ENCODE results near the gene UVRAG.

Gene UVRAG

GRCh38 chr11:75986966-75987365, 172.0 kb downstream of the UVRAG start:
- no peak overlapping the region for H2BK5ac ChIP-seq (ENCODE audit: low read depth, low read length, poor library complexity, severe bottlenecking)
- no peak overlapping the region for H4K91ac ChIP-seq (ENCODE audit: low read length)
- H3K4me2 ChIP-seq (ENCODE audit: low read length, poor library complexity, severe bottlenecking), result no peak overlapping the region
- no peaks in the 10 kb centered on the region for H3K9me3 ChIP-seq (ENCODE audit: control insufficient read depth, low read length)
- H3K27me3 ChIP-seq (ENCODE audit: control insufficient read depth in 1 of 2, insufficient read depth in 1 of 2, low read length in 2 of 2), result no peaks in the 10 kb centered on the region
- H3K27ac ChIP-seq (ENCODE audit: low read length, poor library complexity, severe bottlenecking), result no peak overlapping the region
- H3K18ac ChIP-seq (ENCODE audit: low read depth in 1 of 2, low read length in 2 of 2), result no peak overlapping the region
- H2BK15ac ChIP-seq (ENCODE audit: low read depth, poor library complexity, severe bottlenecking), result no peak overlapping the region
- no peak overlapping the region for H3K14ac ChIP-seq (ENCODE audit: low read length in 2 of 2)
- WGBS, result no CpG with 5 or more reads among the region's 2 CpGs
- peaks cover 15% of the 10 kb centered on the region for H3K79me1 ChIP-seq (replicated peaks; ENCODE audit: low read length, poor library complexity, severe bottlenecking)
- H3K4ac ChIP-seq (ENCODE audit: low read depth in 1 of 2, low read length in 2 of 2), result no peak overlapping the region
- H3K4me1 ChIP-seq (ENCODE audit: control insufficient read depth, insufficient read depth, low read depth, low read length), result peaks cover 1% of the 10 kb centered on the region
- peaks cover 0 to 31% of the 10 kb centered on the region in 2 experiments for H3K36me3 ChIP-seq (ENCODE audit: control insufficient read depth in 1 of 2, insufficient read depth in 2 of 2, low read depth in 1 of 2, low read length in 2 of 2)
- no peak overlapping the region for H3K9ac ChIP-seq (ENCODE audit: low read length)
- H3K4me3 ChIP-seq (ENCODE audit: insufficient read depth in 1 of 2, low read depth in 1 of 2, low read length in 2 of 2), result no peak overlapping the region
- H3K23ac ChIP-seq (ENCODE audit: low read length in 2 of 2), result no peak overlapping the region
- DNase-seq, result no peak
- H4K8ac ChIP-seq (ENCODE audit: low read length), result no peak overlapping the region
- no peak overlapping the region for H2AK5ac ChIP-seq (ENCODE audit: low read length, severe bottlenecking)
- no peak overlapping the region for H2BK12ac ChIP-seq (ENCODE audit: low read length in 2 of 2)
- H2AFZ ChIP-seq (ENCODE audit: low read depth, low read length), result no peak overlapping the region
- H2BK120ac ChIP-seq (ENCODE audit: low read depth, low read length), result no peak overlapping the region

GRCh38 chr11:75993126-75993525, 178.1 kb downstream of the UVRAG start:
- Histone ChIP-seq H2BK5ac (ENCODE audit: low read depth, low read length, poor library complexity, severe bottlenecking) (no peak overlapping the region), H2AFZ (ENCODE audit: low read depth, low read length) (no peak overlapping the region), H3K23ac (ENCODE audit: low read length in 2 of 2) (no peak overlapping the region), H4K8ac (ENCODE audit: low read length) (no peak overlapping the region), H3K4ac (ENCODE audit: low read depth in 1 of 2, low read length in 2 of 2) (no peak overlapping the region), H3K9ac (ENCODE audit: low read length) (no peak overlapping the region), H3K18ac (ENCODE audit: low read depth in 1 of 2, low read length in 2 of 2) (no peak overlapping the region), H3K79me1 (replicated peaks; ENCODE audit: low read length, poor library complexity, severe bottlenecking) (peaks cover 10% of the 10 kb centered on the region), H4K91ac (ENCODE audit: low read length) (no peak overlapping the region), H2AK5ac (ENCODE audit: low read length, severe bottlenecking) (no peak overlapping the region), H2BK120ac (ENCODE audit: low read depth, low read length) (no peak overlapping the region), H3K27me3 (ENCODE audit: control insufficient read depth in 1 of 2, insufficient read depth in 1 of 2, low read length in 2 of 2) (no peaks in the 10 kb centered on the region), H3K27ac (ENCODE audit: low read length, poor library complexity, severe bottlenecking) (no peak overlapping the region), H3K14ac (ENCODE audit: low read length in 2 of 2) (no peak overlapping the region), H2BK15ac (ENCODE audit: low read depth, poor library complexity, severe bottlenecking) (no peak overlapping the region), H2BK12ac (ENCODE audit: low read length in 2 of 2) (no peak overlapping the region), H3K9me3 (ENCODE audit: control insufficient read depth, low read length) (no peaks in the 10 kb centered on the region), H3K36me3 (ENCODE audit: control insufficient read depth in 1 of 2, insufficient read depth in 2 of 2, low read depth in 1 of 2, low read length in 2 of 2) (peaks cover 0 to 12% of the 10 kb centered on the region in 2 experiments), H3K4me3 (ENCODE audit: insufficient read depth in 1 of 2, low read depth in 1 of 2, low read length in 2 of 2) (no peak overlapping the region), H3K4me1 (ENCODE audit: control insufficient read depth, insufficient read depth, low read depth, low read length) (no peaks in the 10 kb centered on the region), H3K4me2 (ENCODE audit: low read length, poor library complexity, severe bottlenecking) (no peak overlapping the region)
- 94% methylated on average over 2 of the region's 2 CpGs for WGBS
- DNase-seq, result no peak

GRCh38 chr11:75994616-75995015, 179.6 kb downstream of the UVRAG start:
- no peak overlapping the region for H3K9ac ChIP-seq (ENCODE audit: low read length)
- H3K14ac ChIP-seq (ENCODE audit: low read length in 2 of 2), result no peak overlapping the region
- H3K4me1 ChIP-seq (ENCODE audit: control insufficient read depth, insufficient read depth, low read depth, low read length), result no peaks in the 10 kb centered on the region
- H3K23ac ChIP-seq (ENCODE audit: low read length in 2 of 2), result no peak overlapping the region
- no peak overlapping the region for H4K8ac ChIP-seq (ENCODE audit: low read length)
- no peak overlapping the region for H2AFZ ChIP-seq (ENCODE audit: low read depth, low read length)
- H2AK5ac ChIP-seq (ENCODE audit: low read length, severe bottlenecking), result no peak overlapping the region
- H2BK15ac ChIP-seq (ENCODE audit: low read depth, poor library complexity, severe bottlenecking), result no peak overlapping the region
- no peak overlapping the region for H3K4me3 ChIP-seq (ENCODE audit: insufficient read depth in 1 of 2, low read depth in 1 of 2, low read length in 2 of 2)
- no peak overlapping the region for H3K18ac ChIP-seq (ENCODE audit: low read depth in 1 of 2, low read length in 2 of 2)
- no peak overlapping the region for H3K27ac ChIP-seq (ENCODE audit: low read length, poor library complexity, severe bottlenecking)
- H2BK5ac ChIP-seq (ENCODE audit: low read depth, low read length, poor library complexity, severe bottlenecking), result no peak overlapping the region
- no peak for DNase-seq
- H3K79me1 ChIP-seq (replicated peaks; ENCODE audit: low read length, poor library complexity, severe bottlenecking), result peaks cover 5% of the 10 kb centered on the region
- H3K4ac ChIP-seq (ENCODE audit: low read depth in 1 of 2, low read length in 2 of 2), result no peak overlapping the region
- H4K91ac ChIP-seq (ENCODE audit: low read length), result no peak overlapping the region
- H3K4me2 ChIP-seq (ENCODE audit: low read length, poor library complexity, severe bottlenecking), result no peak overlapping the region
- no peak overlapping the region for H2BK12ac ChIP-seq (ENCODE audit: low read length in 2 of 2)
- H3K27me3 ChIP-seq (ENCODE audit: control insufficient read depth in 1 of 2, insufficient read depth in 1 of 2, low read length in 2 of 2), result no peaks in the 10 kb centered on the region
- H3K9me3 ChIP-seq (ENCODE audit: control insufficient read depth, low read length), result no peaks in the 10 kb centered on the region
- peaks cover 0 to 4% of the 10 kb centered on the region in 2 experiments for H3K36me3 ChIP-seq (ENCODE audit: control insufficient read depth in 1 of 2, insufficient read depth in 2 of 2, low read depth in 1 of 2, low read length in 2 of 2)
- H2BK120ac ChIP-seq (ENCODE audit: low read depth, low read length), result no peak overlapping the region
- 97% methylated on average over 3 of the region's 3 CpGs for WGBS

- H2BK12ac ChIP-seq (ENCODE audit: low read length in 2 of 2), result no peak overlapping the region
- no peak overlapping the region for H2AFZ ChIP-seq (ENCODE audit: low read depth, low read length)
- no peak overlapping the region for H3K18ac ChIP-seq (ENCODE audit: low read depth in 1 of 2, low read length in 2 of 2)
- H2AK5ac ChIP-seq (ENCODE audit: low read length, severe bottlenecking), result no peak overlapping the region
- H3K14ac ChIP-seq (ENCODE audit: low read length in 2 of 2), result no peak overlapping the region
- no peak overlapping the region for H3K27ac ChIP-seq (ENCODE audit: low read length, poor library complexity, severe bottlenecking)
- H3K9me3 ChIP-seq (ENCODE audit: control insufficient read depth, low read length), result peaks cover 8% of the 10 kb centered on the region
- no peak overlapping the region for H2BK5ac ChIP-seq (ENCODE audit: low read depth, low read length, poor library complexity, severe bottlenecking)
- H3K9ac ChIP-seq (ENCODE audit: low read length), result no peak overlapping the region
- no peak overlapping the region for H2BK15ac ChIP-seq (ENCODE audit: low read depth, poor library complexity, severe bottlenecking)
- H3K23ac ChIP-seq (ENCODE audit: low read length in 2 of 2), result no peak overlapping the region
- H3K79me1 ChIP-seq (replicated peaks; ENCODE audit: low read length, poor library complexity, severe bottlenecking), result peaks cover 2% of the 10 kb centered on the region
- no peak overlapping the region for H3K4me3 ChIP-seq (ENCODE audit: insufficient read depth in 1 of 2, low read depth in 1 of 2, low read length in 2 of 2)
- H3K36me3 ChIP-seq (ENCODE audit: control insufficient read depth in 1 of 2, insufficient read depth in 2 of 2, low read depth in 1 of 2, low read length in 2 of 2), result peaks cover 0 to 3% of the 10 kb centered on the region in 2 experiments
- DNase-seq, result peak; percentile 40
- no peaks in the 10 kb centered on the region for H3K27me3 ChIP-seq (ENCODE audit: control insufficient read depth in 1 of 2, insufficient read depth in 1 of 2, low read length in 2 of 2)
- no peak overlapping the region for H2BK120ac ChIP-seq (ENCODE audit: low read depth, low read length)
- no peak overlapping the region for H4K91ac ChIP-seq (ENCODE audit: low read length)
- no peak overlapping the region for H4K8ac ChIP-seq (ENCODE audit: low read length)
- H3K4ac ChIP-seq (ENCODE audit: low read depth in 1 of 2, low read length in 2 of 2), result no peak overlapping the region
- H3K4me1 ChIP-seq (ENCODE audit: control insufficient read depth, insufficient read depth, low read depth, low read length), result no peaks in the 10 kb centered on the region
- no peak overlapping the region for H3K4me2 ChIP-seq (ENCODE audit: low read length, poor library complexity, severe bottlenecking)
- WGBS, result no CpG with 5 or more reads among the region's 1 CpG
Observed at GRCh38 chr11:75996523-75997442, 181.8 kb downstream of the UVRAG start.

All from mesenchymal stem cell (in vitro differentiated cells and primary cell).